NCI-H510A treated with DMSO at 0.1 percent for 48 hours (cell line): Measurements from ENCODE around the gene LRRC7.
"Not testable (repeated sequence)": the region's sequence is repeated elsewhere in the genome, so short reads cannot be mapped to it uniquely, and the experiment has no call there.

Experiments
- DNase-seq: peaks from one replicate; lab custom pipeline; 2025; lab: John Stamatoyannopoulos, UW

LRRC7 gene

GRCh38 chr1:69888016-69888415 is 320.3 kb downstream of the LRRC7 start:
- not testable (repeated sequence) for DNase-seq

DNA sequence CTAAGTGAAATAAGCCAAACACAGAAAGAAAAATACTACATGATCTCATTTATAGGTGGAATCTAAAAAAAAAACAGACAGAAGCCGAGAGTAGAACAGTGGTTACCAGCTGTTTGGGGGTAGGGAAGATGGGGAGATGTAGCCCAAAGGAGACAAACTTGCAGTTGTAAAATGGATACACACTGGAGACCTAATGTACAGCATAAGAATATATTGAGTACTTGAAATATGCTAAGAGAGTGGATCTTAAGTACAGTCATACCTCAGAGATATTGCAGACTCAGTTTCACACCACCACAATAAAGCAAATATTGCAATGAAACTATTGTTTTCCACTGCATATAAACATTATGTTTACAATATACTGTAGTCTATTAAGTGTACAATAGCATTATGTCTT is 320.9 kb downstream of the LRRC7 start:
- DNase-seq = no peak

- no peak for DNase-seq
Measured at GRCh38 chr1:69898403-69898947, 330.8 kb downstream of the LRRC7 start.

GRCh38 chr1:69911301-69911801 is 343.6 kb downstream of the LRRC7 start:
- no peak for DNase-seq

GRCh38 chr1:69913977-69914376 is 346.3 kb downstream of the LRRC7 start:
- DNase-seq = no peak

GRCh38 chr1:69914976-69915765 is 347.4 kb downstream of the LRRC7 start:
- no peak for DNase-seq

DNA sequence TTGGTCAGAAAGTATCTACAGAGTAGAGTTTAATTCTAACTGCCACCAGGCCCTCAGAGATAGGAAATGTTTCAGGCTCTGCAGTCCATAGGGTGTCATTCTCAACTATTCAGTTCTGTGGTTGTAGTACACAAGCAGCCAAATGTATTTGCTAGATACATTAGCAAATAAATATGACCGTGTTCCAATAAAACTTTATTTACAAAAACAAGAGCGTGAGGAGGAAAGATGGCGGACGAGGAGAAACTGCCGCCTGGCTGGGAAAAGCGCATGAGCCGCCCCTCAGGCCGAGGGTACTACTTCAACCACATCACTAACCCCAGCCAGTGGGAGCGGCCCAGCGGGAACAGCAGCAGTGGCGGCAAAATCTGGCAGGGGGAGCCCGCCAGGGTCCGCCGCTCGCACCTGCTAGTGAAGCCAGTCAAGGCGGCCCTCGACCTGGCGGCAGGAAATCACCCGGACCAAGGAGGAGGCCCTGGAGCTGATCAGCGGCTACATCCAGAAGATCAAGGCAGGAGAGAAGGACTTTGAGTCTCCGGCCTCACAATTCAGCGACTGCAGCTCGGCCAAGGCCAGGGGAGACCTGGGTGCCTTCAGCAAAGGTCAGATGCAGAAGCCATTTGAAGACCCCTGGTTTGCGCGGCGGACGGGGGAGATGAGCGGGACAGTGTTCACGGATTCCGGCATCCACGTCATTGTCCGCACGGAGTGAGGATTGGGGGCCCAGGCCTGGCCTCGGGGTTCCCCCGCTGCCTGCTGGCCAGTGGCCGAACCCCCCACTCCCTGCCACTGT is 351.6 kb downstream of the LRRC7 start:
- DNase-seq = no peak

DNA sequence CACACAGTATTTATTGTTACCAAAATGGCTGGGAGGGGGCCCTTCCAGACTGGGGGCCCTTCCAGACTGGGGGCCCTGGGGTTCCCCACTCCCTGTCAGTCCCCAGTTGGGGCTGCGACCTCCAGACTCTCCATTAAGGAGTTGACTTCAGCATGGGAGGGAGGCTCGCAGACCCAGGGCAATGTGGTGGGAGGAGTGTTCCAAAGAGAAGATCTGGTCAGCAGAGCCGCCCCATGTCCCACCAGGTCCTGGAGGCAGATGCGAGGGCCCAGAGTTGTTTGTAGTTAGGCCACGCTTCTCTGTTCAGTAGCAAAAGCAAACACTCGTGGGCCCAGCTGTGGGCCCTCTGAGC is 352.2 kb downstream of the LRRC7 start:
- no peak for DNase-seq

DNA sequence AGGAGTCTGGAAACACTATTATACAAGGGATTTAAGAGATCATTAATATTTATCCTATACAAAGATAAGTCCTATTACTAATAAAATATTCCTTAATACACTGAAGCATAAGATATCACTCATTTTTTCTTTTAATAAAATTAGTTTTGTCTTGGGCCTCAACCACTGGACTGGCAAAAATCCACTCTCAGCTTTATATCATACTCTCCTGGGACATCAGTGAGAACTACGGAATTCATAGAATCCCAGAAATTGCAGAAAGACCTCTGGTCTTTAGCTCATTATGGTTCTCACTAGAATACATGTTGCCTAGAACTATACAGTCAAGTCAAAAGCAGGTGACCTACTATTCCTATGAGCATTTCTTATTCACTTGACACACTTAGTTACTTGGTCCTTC is 352.7 kb downstream of the LRRC7 start:
- DNase-seq = no peak

- no peak for DNase-seq
Measured at GRCh38 chr1:69921486-69921885, 353.8 kb downstream of the LRRC7 start.

DNA sequence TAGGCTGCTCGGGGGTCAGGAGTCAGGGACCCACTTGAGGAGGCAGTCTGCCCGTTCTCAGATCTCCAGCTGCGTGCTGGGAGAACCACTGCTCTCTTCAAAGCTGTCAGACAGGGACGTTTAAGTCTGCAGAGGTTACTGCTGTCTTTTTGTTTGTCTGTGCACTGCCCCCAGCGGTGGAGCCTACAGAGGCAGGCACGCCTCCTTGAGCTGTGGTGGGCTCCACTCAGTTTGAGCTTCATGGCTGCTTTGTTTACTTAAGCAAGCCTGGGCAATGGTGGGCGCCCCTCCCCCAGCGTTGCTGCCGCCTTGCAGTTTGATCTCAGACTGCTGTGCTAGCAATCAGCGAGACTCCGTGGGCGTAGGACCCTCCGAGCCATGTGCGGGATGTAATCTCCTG is 360.5 kb downstream of the LRRC7 start:
- DNase-seq = not testable (repeated sequence)

DNA sequence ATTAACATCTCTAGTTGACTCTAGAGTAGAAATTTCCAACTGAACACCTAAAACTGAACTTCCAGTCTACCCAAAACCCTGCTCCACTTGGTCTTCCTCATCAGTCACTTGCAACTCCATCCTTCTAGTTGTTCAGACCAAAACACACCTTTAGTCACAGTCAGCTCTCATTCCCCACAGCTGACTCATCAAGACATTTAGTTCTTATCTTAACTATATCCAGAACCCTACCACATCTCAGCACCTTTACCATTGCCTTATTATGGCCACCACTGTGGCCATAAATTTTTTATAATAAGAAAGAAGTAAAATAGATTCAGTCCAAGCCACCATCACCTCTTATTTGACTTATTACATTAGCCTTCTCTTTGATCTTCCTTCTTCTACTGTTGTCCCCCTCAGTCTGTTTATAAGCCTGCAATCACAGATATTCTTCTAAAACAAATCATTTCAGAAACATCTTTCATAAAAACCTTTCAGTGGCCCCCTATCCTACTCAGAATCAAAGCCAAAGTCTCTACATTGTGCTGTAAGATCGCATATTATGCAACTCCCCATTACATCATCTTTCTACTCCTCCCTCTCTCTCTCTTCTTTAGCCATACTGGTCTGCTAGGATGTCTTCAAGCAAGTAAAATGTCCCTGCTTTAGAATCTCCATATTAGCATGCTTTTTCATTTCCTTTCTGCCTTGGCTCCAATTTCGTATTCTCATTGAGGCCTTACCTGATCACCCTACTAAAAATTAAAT is 361.8 kb downstream of the LRRC7 start:
- DNase-seq = no peak

GRCh38 chr1:69930396-69930795 is 362.7 kb downstream of the LRRC7 start:
- no peak for DNase-seq

GRCh38 chr1:69932760-69933159 is 365.0 kb downstream of the LRRC7 start:
- no peak for DNase-seq

GRCh38 chr1:69940231-69940630 is 372.5 kb downstream of the LRRC7 start:
- DNase-seq = no peak

DNA sequence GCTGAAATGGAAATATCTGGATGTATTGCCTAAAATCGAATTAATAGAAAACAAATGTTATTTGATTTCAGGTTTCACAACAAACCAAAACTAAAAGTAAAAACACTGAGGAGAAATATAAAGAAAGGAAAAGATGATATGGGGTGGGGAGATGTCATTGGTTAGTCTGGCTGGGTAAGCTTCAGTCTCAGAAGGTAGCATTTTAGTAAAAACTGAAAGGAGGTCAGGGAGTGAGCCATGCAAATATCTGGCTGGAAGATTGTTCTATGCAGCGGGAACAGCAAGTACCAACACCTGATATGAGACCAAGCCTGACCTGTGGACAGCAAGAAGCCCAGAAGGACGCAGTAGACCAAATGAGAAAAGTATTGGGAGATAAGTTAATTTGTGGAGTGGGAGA is 373.1 kb downstream of the LRRC7 start:
- no peak for DNase-seq

GRCh38 chr1:69943030-69943429 is 375.3 kb downstream of the LRRC7 start:
- DNase-seq = no peak

GRCh38 chr1:69946935-69947334 is 379.2 kb downstream of the LRRC7 start:
- DNase-seq = no peak

GRCh38 chr1:69947837-69948236 is 380.1 kb downstream of the LRRC7 start:
- no peak for DNase-seq

- DNase-seq = no peak
Measured at GRCh38 chr1:69952676-69953075, 385.0 kb downstream of the LRRC7 start.

DNA sequence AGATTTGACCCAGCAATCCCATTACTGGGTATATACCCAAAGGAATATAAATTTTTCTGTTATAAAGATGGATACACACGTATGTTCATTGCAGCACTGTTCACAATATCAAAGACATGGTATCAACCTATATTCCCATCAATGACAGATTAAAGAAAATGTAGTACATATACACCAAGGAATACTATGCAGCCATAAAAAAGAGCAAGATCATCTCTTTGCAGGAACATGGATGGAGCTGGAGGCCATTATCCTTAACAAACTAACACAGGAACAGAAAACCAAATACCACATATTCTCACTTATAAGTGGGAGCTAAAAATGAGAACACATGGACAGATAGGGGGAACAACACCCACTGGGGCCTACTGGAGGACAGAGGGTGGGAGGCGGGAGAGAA is 394.7 kb downstream of the LRRC7 start:
- not testable (repeated sequence) for DNase-seq

DNA sequence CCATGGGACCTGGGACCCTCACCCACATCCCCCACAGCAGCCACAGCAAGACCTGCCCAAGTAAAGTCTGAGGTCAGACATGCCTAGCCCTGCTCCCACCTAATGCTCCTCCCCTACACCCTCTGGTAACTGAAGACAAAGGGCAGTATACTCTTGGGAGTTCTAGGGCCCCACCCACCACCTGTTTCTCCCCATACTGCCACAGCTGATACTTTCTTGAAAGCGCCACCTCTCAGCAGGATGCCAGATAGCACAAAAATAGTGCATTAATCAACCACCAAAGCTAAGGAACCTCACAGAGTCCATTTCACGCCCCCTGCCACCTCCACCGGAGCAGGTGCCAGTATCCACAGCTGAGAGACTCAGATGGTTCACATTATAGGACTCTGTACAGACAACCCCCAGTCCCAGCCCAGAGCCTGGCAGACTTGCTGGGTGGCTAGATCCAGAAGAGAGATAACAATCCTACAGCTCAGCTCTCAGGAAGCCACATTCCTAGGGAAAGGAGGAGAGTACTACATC is 399.6 kb downstream of the LRRC7 start:
- no peak for DNase-seq
